Tibial artery (tissue), 4 donors: Measurements from ENCODE around the gene KCTD13.

Source experiments
- DNase-seq, 2 donors: peaks; one replicate each; pipeline ENCODE4 v3.0.0-alpha.2; 2019
- H3K27ac ChIP-seq, 2 donors: fragments of 200-600 bp; sonication (generic) in 1 of 2; 1 replicate in 1 of 2; 2 replicates in 1 of 2; pipeline ENCODE4 v1.5.1; 2018 to 2019; ENCODE audit warnings: mild to moderate bottlenecking in 1 of 2
- H3K27me3 ChIP-seq, 2 donors: fragments of 200-600 bp; sonication (generic) in 1 of 2; one replicate each; pipeline versions ENCODE4 v1.5.1 to v1.6.0; 2016 to 2019
- H3K36me3 ChIP-seq, 3 donors: fragments of 200-600 bp; sonication (generic) in 2 of 3; one replicate each; pipeline ENCODE4 v1.5.1; 2016 to 2019; ENCODE audit warnings: mild to moderate bottlenecking in 2 of 3
- H3K4me1 ChIP-seq, 4 donors: fragments of 200-600 bp; sonication (generic) in 2 of 4; 1 replicate in 3 of 4; 2 replicates in 1 of 4; pipeline ENCODE4 v1.5.1; 2016 to 2019
- H3K4me3 ChIP-seq, 2 donors: fragments of 200-600 bp; sonication (generic) in 1 of 2; 1 replicate in 1 of 2; 2 replicates in 1 of 2; pipeline ENCODE4 v1.5.1; 2018 to 2019; ENCODE audit warnings: mild to moderate bottlenecking in 2 of 2
- H3K9me3 ChIP-seq, 3 donors: fragments of 200-600 bp; sonication (generic) in 1 of 3; one replicate each; pipeline ENCODE4 v1.5.1; 2016 to 2019
- CTCF ChIP-seq, 2 experiments: fragments of 200-600 bp in 1 of 2; fragments of 450-650 bp in 1 of 2; IDR thresholded peaks; one replicate each; pipeline ENCODE4 v1.5.1; 2017 to 2019; ENCODE audit warnings: antibody characterized with exemption in 2 of 2, mild to moderate bottlenecking in 1 of 2, moderate library complexity in 1 of 2
- intact Hi-C: fragments of 100-400 bp; cut with DNase I; formaldehyde crosslinking; loops from one replicate; pipeline ENCODE4 v1.15.0; 2023; ENCODE audit warnings: low total_unique reads

KCTD13 gene

GRCh38 chr16:29909391-29909790 is 16.6 kb downstream of the KCTD13 start:
- Histone ChIP-seq H3K4me3 (no peak overlapping the region), H3K27me3 (no peaks in the 10 kb centered on the region), H3K27ac (no peak overlapping the region), H3K9me3 (no peaks in the 10 kb centered on the region), H3K36me3 (peaks cover 0 to 31% (median 0%) of the 10 kb centered on the region in 3 donors), H3K4me1 (no peaks in the 10 kb centered on the region)
- no peak for DNase-seq
- no peak for TF ChIP-seq CTCF (IDR thresholded peaks at IDR 0.05)
- intact Hi-C loops: no loop called here

- H3K36me3 ChIP-seq: peaks cover 0 to 25% (median 0%) of the 10 kb centered on the region in 3 donors
- no peaks in the 10 kb centered on the region for H3K27me3 ChIP-seq
- intact Hi-C loops: no loop called here
- H3K9me3 ChIP-seq: no peaks in the 10 kb centered on the region
- no peaks in the 10 kb centered on the region for H3K4me1 ChIP-seq
- no peak overlapping the region for H3K4me3 ChIP-seq
- no peak for TF ChIP-seq CTCF (IDR thresholded peaks at IDR 0.05)
- H3K27ac ChIP-seq: no peak overlapping the region
- no peak for DNase-seq
Observed at GRCh38 chr16:29908719-29909220, 17.3 kb downstream of the KCTD13 start.

- no peak for TF ChIP-seq CTCF (IDR thresholded peaks at IDR 0.05)
- Histone ChIP-seq H3K36me3 (peaks cover 0 to 19% (median 0%) of the 10 kb centered on the region in 3 donors), H3K27me3 (no peaks in the 10 kb centered on the region), H3K27ac (no peak overlapping the region), H3K4me1 (no peaks in the 10 kb centered on the region), H3K9me3 (no peaks in the 10 kb centered on the region), H3K4me3 (no peak overlapping the region)
- intact Hi-C loops: no loop called here
- DNase-seq: no peak
Observed at GRCh38 chr16:29907973-29908372, 18.1 kb downstream of the KCTD13 start.

GRCh38 chr16:29906520-29907244 is 19.3 kb downstream of the KCTD13 start:
- Histone ChIP-seq H3K27ac (no peak overlapping the region), H3K4me3 (no peak overlapping the region), H3K36me3 (peaks cover 0 to 18% (median 0%) of the 10 kb centered on the region in 3 donors), H3K9me3 (no peaks in the 10 kb centered on the region), H3K4me1 (no peaks in the 10 kb centered on the region), H3K27me3 (peaks cover 0 to 5% of the 10 kb centered on the region in 2 donors)
- intact Hi-C loops: no loop called here
- TF ChIP-seq CTCF (IDR thresholded peaks at IDR 0.05): no peak
- DNase-seq: no peak

GRCh38 chr16:29905668-29906067 is 20.4 kb downstream of the KCTD13 start:
- no peaks in the 10 kb centered on the region for H3K9me3 ChIP-seq
- intact Hi-C loops: no loop called here
- no peak for TF ChIP-seq CTCF (IDR thresholded peaks at IDR 0.05)
- DNase-seq: no peak
- H3K27ac ChIP-seq: no peak overlapping the region
- H3K4me1 ChIP-seq: peaks cover 0 to 7% (median 3%) of the 10 kb centered on the region in 4 donors
- H3K27me3 ChIP-seq: peaks cover 0 to 15% of the 10 kb centered on the region in 2 donors
- H3K4me3 ChIP-seq: no peak overlapping the region
- H3K36me3 ChIP-seq: peaks cover 0 to 10% (median 0%) of the 10 kb centered on the region in 3 donors
